T-helper 9 cell (primary cell): Measurements from ENCODE around the gene ABL1.
A peak's percentile ranks its signal among the peaks of the same experiment; 100 is the strongest.
"Not testable (repeated sequence)": the region's sequence is repeated elsewhere in the genome, so short reads cannot be mapped to it uniquely, and the experiment has no call there.

Source experiments
- DNase-seq: peaks from one replicate; pipeline ENCODE4 v3.0.0-alpha.2; 2020
- total RNA-seq, 2 donors: gene quantifications; one replicate each; lab custom pipeline; 2026; lab: John Stamatoyannopoulos, UW

Gene ABL1
- total RNA-seq = 60.3 to 73.2 reads per million in 2 donors

DNA sequence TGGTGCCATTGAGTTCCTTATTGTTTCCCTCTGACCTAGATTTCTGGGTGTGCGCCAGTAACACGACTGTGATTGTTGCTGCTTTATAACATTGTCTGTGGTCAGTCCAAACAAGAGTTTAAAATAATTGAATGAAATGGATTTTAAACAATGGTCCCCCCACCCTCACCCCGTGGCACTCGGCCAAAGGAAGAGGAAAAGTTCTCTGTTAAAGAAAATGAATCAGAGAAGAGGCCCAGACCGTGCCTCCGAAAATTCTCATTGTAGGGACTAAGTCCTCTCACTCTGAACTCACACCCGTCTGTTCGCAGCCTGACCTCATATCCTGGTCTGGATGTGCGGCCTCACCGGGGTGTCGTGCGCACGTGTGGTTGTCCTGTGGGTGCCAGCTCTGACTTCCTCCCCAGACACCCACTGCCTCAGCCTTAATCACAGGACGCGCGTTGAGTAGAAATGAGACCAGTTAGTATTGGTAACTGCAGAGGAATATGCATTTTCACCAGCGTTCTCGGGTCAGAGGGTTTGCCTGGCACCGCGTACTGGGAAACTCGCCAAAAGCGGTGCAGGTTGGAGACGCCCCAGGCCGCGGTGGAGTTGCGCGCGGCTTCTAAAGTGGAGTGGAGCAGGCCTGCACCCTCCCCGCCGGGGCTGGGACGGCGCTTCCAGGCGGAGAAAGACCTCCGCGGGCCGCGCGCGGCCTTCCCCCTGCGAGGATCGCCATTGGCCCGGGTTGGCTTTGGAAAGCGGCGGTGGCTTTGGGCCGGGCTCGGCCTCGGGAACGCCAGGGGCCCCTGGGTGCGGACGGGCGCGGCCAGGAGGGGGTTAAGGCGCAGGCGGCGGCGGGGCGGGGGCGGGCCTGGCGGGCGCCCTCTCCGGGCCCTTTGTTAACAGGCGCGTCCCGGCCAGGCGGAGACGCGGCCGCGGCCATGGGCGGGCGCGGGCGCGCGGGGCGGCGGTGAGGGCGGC, at the start of gene ABL1:
TSS of gene ABL1 (plus strand) at position 884 of the 966 bp plus-strand sequence. CDS start 193 bp downstream, outside the sequence.
- DNase-seq = peak; percentile 45

DNA sequence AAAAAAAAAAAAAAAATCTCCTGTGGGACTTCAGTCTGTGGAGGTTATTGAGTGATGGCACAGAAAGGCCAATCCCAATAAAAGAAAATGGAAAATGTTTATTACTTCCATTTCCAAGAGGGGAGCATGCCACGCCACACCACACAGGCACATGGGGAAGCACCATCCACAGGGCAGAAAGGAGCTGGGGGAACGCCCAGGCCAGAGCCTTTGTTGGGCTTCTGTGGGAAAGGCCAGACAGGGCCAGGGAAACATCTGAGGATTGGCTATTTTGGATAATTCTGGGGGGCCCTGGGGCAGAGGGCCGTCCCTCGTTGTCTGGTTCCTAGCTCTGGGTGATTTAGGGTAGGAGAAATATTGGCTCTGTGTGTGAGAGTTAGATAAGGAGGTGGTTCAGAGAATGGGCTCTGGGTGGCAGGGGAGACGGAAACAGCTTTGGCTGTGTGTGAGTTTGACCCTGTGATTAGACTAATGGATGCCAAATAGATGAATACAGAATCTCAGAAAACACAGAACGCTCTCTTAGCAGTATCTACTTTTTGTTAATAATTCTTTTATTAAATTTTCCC, 49.0 kb upstream of the ABL1 start:
- no peak for DNase-seq

DNA sequence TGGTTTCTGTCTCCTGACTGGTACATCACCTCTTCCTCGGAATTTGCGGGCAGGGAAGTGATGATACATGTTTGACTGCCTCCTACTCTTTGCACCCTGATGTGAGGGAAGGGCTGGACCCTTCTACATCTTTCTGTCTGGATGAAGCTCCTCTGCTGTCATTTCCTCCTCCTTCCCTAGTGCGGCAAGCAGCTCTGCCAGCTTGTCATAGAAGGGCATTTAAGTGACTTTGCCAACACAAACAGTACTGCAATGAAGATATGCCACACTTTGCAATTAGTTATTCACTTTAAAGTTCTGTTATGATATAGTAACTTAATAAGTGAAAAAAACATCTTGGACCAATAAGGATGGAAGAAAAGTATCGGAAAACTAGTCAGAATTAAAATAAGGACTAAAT, 48.5 kb upstream of the ABL1 start:
- no peak for DNase-seq

GRCh38 chr9:130789747-130790672, 45.0 kb upstream of the ABL1 start:
- no peak for DNase-seq

DNA sequence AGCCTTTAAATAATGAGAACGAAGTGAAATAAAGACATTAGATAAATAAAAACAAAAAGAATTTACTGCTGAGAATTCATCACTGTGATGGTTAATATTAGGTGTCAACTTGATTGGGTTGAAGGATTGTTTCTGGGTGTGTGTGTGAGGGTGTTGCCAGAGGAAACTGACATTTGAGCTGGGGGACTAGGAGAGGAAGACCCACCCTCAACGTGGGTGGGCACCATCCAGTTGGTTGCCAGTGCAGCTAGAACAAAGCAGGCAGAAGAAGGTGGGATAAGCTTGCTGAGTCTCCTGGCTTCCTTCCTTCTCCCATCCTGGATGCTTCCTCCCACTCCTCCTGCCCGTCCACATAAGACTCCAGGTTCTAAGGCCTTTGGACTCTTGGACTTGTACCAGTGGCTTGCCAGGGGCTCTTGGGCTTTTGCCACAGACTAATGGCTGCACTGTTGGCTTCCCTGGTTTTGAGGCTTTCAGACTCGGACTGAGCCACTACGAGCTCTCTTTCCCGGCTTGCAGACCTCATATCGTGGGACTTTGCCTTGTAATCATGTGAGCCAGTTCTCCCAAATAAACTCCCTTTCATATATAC, 43.7 kb upstream of the ABL1 start:
- DNase-seq = no peak

DNA sequence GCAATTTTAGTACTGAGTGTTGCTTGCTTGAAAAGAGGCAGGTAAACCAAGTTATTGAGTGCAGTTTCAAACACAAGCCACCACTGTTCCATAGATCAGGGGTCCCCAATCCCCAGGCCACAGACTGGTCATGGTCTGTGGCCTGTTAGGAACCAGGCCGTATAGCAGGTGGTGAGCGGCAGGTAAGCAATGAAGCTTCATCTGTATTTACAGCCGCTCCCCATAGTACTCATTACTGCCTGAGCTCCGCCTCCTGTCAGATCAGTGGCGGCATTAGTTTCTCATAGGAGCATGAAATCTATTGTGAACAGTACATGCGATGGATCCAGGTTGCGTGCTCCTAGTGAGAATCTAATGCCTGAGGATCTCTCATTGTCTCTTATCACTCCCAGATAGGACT, 41.5 kb upstream of the ABL1 start:
- DNase-seq = no peak

GRCh38 chr9:130794021-130794420, 41.0 kb upstream of the ABL1 start:
- not testable (repeated sequence) for DNase-seq

DNA sequence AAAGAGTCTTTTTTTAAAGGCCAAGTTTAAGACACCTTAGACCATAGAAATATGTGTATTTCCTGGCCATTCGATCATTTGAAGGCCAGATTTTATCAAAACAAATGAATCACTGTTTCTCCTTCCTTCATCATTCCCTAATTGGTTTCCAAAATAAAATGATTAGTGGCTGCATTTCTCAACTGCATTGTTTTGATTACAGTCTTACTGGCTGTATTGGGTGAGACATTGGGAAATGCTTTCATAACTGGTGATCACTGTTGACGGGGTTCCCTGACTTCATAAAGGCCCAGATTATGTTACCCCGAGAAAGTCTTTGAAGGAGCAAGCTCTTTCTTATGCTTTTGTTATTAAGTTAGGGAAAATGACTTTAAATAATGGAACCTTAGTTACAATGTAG, 40.6 kb upstream of the ABL1 start:
- not testable (repeated sequence) for DNase-seq

GRCh38 chr9:130794923-130795495, 40.0 kb upstream of the ABL1 start:
- DNase-seq = no peak

GRCh38 chr9:130803116-130803515, 31.9 kb upstream of the ABL1 start:
- DNase-seq = not testable (repeated sequence)

DNA sequence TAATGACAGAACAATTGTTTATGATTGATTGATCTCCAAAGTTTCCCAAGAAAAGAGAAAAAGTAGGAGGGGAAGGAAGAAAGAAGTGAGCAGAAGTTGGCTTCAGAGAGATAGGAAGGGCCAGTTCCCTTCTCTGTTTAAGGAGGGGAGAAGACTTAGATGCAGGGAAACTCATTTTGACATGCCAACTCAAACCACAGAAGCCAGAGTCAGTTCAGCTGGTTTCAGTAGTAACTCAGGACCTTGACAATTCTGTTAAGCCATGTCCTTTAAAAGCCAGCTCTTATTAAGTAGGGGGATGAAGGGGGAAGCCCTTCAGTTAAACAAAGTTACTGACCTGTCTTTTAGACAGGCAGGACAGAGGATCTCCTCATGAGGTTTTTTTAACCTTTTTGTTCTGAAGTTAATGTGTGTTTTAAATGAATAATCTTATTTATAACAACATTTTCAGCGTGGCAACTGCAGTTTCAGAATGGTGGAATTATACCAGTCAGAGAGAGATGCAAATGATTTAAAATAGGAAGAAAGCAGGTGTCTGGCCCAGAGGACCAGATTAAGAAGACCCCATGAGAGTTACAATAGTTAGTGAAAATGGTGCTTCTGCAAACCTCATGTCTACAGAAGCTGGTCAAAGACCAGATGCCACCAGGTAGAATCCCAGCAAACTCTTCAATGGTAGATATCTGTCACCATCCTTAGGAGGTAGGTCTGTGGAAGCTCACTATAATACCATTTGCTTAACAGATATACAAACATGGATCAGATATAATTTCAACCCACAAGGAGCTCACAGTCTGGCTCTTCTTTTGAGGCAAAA, 29.3 kb upstream of the ABL1 start:
- no peak for DNase-seq

DNA sequence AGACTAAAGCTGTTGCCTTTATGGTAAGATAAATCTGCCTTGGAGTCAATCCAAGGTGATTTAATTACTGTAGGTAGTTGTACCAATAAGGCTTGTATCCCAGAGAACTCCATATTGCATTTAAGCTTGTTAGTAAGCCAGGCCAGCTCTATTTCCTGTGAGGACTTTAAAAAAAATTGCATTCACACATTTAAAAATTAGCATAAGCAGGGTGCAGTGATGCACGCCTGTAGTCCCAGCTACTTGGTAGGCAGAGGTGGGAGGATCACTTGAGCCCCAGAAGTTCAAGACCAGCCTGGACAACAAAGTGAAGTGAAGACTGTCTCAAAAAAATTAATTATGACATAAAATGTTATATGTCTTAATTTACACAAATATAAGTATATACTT, 28.7 kb upstream of the ABL1 start:
- DNase-seq = no peak

DNA sequence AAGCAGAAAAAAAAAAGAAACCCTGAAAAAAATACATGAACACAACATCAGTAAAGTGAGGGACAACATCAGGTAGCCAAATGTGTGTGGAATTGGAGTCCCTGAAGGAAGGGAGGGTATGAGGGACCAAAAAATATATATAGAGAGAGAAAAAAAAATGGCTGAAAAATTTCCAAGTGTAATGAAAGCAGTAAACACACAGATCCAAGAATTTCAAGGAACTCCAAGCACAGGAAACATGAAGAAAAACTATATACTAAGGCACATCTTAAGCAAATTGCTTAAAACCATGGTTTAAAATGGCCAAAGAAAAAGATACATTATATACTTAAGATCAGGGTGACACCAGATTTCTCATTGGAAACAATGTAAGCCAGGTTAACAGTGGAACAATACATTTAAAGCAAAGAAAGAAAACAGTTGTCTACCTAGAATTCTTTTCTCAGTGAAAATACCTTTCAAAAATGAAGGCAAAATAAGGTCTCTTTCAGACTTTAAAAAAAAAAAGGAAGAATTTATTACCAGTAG, 24.4 kb upstream of the ABL1 start:
- DNase-seq = no peak

GRCh38 chr9:130815242-130815808, 19.7 kb upstream of the ABL1 start:
- DNase-seq = no peak

GRCh38 chr9:130817914-130818313, 17.1 kb upstream of the ABL1 start:
- DNase-seq = no peak

- DNase-seq = no peak
These were observed 14.8 kb upstream of the ABL1 start for GRCh38 chr9:130820135-130820738.

- no peak for DNase-seq
These were observed 11.6 kb upstream of the ABL1 start for GRCh38 chr9:130823435-130823834.

- no peak for DNase-seq
These were observed 11.0 kb upstream of the ABL1 start for GRCh38 chr9:130824079-130824478.

DNA sequence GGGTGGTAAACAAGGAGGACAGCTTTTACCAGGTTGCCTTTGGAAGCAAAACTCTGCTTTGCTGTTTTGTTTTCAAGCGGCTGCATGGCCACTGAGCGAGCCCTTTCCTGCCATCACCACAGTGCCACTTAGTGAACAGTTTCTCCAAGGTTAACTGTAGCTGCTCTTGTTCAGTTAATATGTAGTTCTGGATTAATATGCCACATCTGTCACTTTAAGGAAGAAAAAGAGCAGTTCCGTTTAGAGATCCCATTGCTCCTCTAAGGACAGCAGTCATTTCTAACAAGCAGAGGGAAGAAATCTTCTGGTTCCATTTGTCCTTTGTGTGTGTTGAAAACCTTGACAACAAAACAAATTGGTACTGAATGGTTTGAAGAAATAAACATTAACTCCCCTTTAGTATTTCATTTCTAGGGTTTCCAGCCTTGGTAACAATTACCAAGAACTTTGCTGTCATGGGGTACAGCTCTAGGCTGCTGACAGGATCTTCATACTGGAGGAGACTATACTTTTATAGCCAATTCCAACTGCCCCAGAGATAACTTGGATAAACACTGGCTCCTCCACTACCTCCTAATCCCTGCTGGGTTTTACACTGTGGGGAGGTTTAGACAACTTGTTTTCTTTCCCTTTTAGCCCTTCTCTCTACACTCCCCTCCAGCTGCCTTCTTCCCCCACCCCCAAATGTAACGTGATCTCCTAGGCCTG, 10.3 kb upstream of the ABL1 start:
- DNase-seq = no peak

- DNase-seq = no peak
These were observed 9.8 kb upstream of the ABL1 start for GRCh38 chr9:130825351-130825651.
